ENCODE measurements around the gene COX7A1. TPM values are rescaled to one million over a fixed set of nuclear protein-coding genes. Genes with fewer than 3 reads are reported as not detected.
"Not testable (repeated sequence)": the region's sequence is repeated elsewhere in the genome, so short reads cannot be mapped to it uniquely, and the experiment has no call there.

The COX7A1 gene
- 100 to 1,000 TPM; 165 to 421 (median 223) TPM for total RNA-seq

DNA sequence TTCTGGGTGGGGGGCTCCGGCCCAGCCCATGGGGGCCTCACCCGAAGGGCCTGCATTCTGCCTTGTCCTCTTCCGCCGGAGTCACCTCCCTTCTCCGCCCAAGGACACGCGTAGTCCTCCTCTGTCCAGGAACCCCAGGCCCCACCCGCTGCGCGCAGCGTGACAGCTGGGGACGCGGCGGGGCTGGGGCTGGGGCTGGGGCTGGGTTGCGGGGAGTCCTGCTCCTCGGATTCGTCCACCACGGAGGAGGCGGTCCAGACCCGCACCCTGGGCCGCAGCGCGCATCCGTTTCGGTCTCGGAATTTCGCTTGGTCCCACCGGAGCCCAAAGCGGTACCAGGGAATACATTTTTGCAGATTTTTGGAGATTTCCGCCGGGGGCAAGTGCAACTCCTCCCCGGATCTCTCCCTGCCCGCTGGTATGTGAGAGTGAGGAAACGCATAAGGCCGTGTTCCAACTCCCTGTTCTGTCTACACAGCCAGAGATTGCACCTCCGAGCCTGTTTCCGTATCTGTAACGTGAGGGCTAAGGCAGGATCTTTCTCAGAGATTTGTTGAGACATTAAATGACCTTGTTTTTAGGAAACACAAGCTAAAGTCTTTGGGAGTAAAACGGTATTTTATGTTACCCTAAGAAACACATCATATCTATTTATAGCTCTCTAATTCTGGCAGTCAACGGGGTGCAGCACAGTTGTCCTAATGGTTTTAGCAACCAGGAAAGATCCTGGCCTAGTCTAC lies at the start of gene COX7A1:
TSS of gene COX7A1 (minus strand) at position 96 of the 740 bp plus-strand sequence. CDS start at position 56, 40 bp downstream.
- peak within 1 kb of the TSS; percentile 80 to 90 (median 90) for H3K4me3 ChIP-seq
- in situ Hi-C loops (cut with MboI; ENCODE audit: low sequenced_read_pairs in 4 of 4): no loop called here
- peaks cover 24 to 29% of the 10 kb centered on the region in 2 donors for H3K4me1 ChIP-seq
- H3K27me3 ChIP-seq: no peaks in the 10 kb centered on the region
- no peaks in the 10 kb centered on the region for H3K9me3 ChIP-seq
- ATAC-seq (peak; percentile 78 to 89), DNase-seq (peak; percentile 79 to 91)
- TF ChIP-seq, protein P1, sequence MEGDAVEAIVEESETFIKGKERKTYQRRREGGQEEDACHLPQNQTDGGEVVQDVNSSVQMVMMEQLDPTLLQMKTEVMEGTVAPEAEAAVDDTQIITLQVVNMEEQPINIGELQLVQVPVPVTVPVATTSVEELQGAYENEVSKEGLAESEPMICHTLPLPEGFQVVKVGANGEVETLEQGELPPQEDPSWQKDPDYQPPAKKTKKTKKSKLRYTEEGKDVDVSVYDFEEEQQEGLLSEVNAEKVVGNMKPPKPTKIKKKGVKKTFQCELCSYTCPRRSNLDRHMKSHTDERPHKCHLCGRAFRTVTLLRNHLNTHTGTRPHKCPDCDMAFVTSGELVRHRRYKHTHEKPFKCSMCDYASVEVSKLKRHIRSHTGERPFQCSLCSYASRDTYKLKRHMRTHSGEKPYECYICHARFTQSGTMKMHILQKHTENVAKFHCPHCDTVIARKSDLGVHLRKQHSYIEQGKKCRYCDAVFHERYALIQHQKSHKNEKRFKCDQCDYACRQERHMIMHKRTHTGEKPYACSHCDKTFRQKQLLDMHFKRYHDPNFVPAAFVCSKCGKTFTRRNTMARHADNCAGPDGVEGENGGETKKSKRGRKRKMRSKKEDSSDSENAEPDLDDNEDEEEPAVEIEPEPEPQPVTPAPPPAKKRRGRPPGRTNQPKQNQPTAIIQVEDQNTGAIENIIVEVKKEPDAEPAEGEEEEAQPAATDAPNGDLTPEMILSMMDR (IDR thresholded peaks at IDR 0.05 in 4 of 5, conservative IDR thresholded peaks at IDR 0.05 in 1 of 5): no peak
- TF ChIP-seq POLR2A (IDR thresholded peaks at IDR 0.05): peak; percentile 86 to 87
- intact Hi-C loops (cut with DNase I; ENCODE audit: low total_unique reads): loop anchor here (1.0 to 10.0 kb wide), 5 partner anchors 12 to 395 kb away; partner anchors contain the start of genes CAPNS1, HSPB6, PROSER3 and TBCB
- peak within 1 kb of the TSS; percentile 97 to 100 (median 100) for H3K27ac ChIP-seq
- peaks cover 0 to 30% of the 10 kb centered on the region in 2 donors for H3K36me3 ChIP-seq

DNA sequence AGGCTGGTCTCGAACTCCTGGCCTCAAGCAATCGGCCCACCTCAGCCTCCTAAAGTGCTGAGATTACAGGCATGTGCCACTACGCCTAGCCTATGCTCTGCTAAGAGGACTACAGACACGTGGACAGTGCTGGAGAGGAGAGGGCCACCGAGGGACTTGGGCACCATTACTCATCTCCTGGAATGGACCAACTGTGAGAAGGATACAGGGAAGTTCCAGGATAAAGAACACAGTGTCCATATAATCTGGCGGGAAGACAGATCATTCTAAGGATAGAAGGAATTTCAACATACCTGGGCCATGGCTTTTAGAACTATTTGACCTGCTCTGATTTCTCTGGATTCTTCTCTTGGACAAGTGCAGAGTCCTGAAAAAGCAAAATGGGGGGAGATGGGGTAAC lies 49.4 kb upstream of the COX7A1 start:
- TF ChIP-seq, protein P1 (IDR thresholded peaks at IDR 0.05 in 4 of 5, conservative IDR thresholded peaks at IDR 0.05 in 1 of 5): no peak
- no peak for TF ChIP-seq POLR2A (IDR thresholded peaks at IDR 0.05)
- no peaks in the 10 kb centered on the region for H3K4me1 ChIP-seq
- in situ Hi-C loops (cut with MboI; ENCODE audit: low sequenced_read_pairs in 4 of 4) (no loop called here), intact Hi-C loops (cut with DNase I; ENCODE audit: low total_unique reads) (no loop called here)
- H3K4me3 ChIP-seq: no peak overlapping the region
- H3K36me3 ChIP-seq: peaks cover 0 to 8% of the 10 kb centered on the region in 2 donors
- DNase-seq (no peak), ATAC-seq (no peak)
- no peaks in the 10 kb centered on the region for H3K27me3 ChIP-seq
- H3K9me3 ChIP-seq: no peaks in the 10 kb centered on the region
- H3K27ac ChIP-seq: no peak overlapping the region

DNA sequence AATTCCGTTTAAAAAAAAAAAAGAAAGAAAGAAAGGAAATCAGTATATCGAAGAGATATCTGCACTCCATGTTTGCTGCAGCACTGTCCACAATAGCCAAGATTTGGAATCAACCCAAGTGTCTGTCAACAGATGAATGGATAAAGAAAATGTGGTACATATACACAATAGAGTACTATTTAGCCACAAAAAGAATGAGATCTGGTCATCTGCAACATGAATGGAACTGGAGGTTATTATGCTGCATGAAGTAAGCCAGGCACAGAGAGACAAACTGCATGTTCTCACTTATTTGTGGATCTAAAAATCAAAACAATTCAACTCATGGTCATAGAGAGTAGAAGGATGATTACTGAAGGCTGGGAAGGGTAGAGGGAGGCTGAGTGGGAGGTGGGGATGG lies 45.9 kb upstream of the COX7A1 start:
- in situ Hi-C loops (cut with MboI; ENCODE audit: low sequenced_read_pairs in 4 of 4) (no loop called here), intact Hi-C loops (cut with DNase I; ENCODE audit: low total_unique reads) (no loop called here)
- no peak overlapping the region for H3K27ac ChIP-seq
- H3K4me1 ChIP-seq: no peaks in the 10 kb centered on the region
- DNase-seq (no peak), ATAC-seq (no peak)
- TF ChIP-seq, protein P1 (IDR thresholded peaks at IDR 0.05 in 4 of 5, conservative IDR thresholded peaks at IDR 0.05 in 1 of 5): no peak
- TF ChIP-seq POLR2A (IDR thresholded peaks at IDR 0.05): no peak
- H3K4me3 ChIP-seq: no peak overlapping the region
- H3K27me3 ChIP-seq: no peaks in the 10 kb centered on the region
- H3K9me3 ChIP-seq: no peaks in the 10 kb centered on the region
- H3K36me3 ChIP-seq: peaks cover 0 to 25% of the 10 kb centered on the region in 2 donors

DNA sequence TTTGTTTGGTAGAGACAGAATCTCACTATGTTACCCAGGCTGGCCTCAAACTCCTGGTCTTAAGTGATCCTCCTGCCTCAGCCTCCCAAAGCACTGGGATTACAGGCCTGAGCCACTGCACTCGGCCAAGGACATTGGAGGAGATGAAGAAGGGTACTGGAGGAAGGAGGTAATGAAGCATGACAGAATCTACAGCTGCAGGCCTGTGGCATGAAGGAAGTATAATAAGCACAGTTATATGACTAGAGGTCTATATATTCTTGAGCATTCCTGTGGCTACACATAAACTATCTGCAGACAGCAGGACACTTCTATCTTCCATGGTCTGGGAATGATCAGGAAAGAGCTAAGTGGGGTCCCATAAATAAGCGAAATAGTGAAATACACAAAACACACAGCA lies 44.0 kb upstream of the COX7A1 start:
- H3K4me3 ChIP-seq: no peak overlapping the region
- H3K27me3 ChIP-seq: no peaks in the 10 kb centered on the region
- H3K4me1 ChIP-seq: no peaks in the 10 kb centered on the region
- no peak for DNase-seq
- no peaks in the 10 kb centered on the region for H3K9me3 ChIP-seq
- intact Hi-C loops (cut with DNase I; ENCODE audit: low total_unique reads): no loop called here
- H3K36me3 ChIP-seq: peaks cover 0 to 29% of the 10 kb centered on the region in 2 donors
- no peak overlapping the region for H3K27ac ChIP-seq
- no peak for TF ChIP-seq POLR2A (IDR thresholded peaks at IDR 0.05)
- TF ChIP-seq, protein P1 (IDR thresholded peaks at IDR 0.05 in 4 of 5, conservative IDR thresholded peaks at IDR 0.05 in 1 of 5): no peak
- in situ Hi-C loops (cut with MboI; ENCODE audit: low sequenced_read_pairs in 4 of 4): no loop called here
- no peak for ATAC-seq

- in situ Hi-C loops (cut with MboI; ENCODE audit: low sequenced_read_pairs in 4 of 4); intact Hi-C loops (cut with DNase I; ENCODE audit: low total_unique reads); H3K4me3 ChIP-seq: not testable (repeated sequence)
These were observed 34.5 kb upstream of the COX7A1 start for GRCh38 chr19:36186722-36187121.

More at GRCh38 chr19:36186722-36187121, 34.5 kb upstream of the COX7A1 start:
- not testable (repeated sequence) for H3K4me1 ChIP-seq, H3K27ac ChIP-seq, ATAC-seq, DNase-seq, H3K9me3 ChIP-seq, H3K27me3 ChIP-seq
- H3K36me3 ChIP-seq: peaks cover 0 to 13% of the 10 kb centered on the region in 2 donors
